Ishikawa (cell line): ENCODE results near the gene KIAA1217.

ENCODE experiments used
- CEBPB ChIP-seq: IDR thresholded peaks from 2 replicates; pipeline ENCODE4 v1.6.1; 2012
- NFIC ChIP-seq: IDR thresholded peaks from 2 replicates; pipeline ENCODE4 v1.6.1; 2012
- TF ChIP-seq, protein P1 (sequence below): IDR thresholded peaks from 2 replicates; pipeline ENCODE4 v1.6.1; 2012

DNA sequence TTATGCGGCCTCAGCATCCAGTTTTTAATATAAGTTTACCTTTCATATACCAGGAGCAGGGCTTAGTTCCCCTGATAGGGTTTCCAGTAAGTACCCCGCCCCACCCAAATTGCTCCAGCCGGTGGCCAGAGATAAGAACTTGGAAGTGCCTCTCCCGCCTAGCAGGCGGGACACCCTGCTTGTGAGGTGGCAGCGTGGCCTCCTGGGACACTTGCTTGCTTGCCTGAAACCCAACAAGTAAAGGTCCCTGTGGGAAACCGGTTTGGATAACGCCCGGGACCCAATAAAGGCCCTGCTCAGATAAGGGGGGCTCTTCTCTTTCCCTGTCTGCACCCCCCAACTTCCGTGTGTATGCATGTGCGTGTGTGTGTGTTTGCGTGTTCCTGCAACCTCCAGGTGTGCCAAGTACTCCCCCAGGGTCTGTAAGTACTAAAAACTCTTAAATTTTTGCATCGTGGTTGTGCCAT is 360.4 kb downstream of the KIAA1217 start:
- TF ChIP-seq CEBPB (no peak), NFIC (no peak)
- TF ChIP-seq, protein P1, sequence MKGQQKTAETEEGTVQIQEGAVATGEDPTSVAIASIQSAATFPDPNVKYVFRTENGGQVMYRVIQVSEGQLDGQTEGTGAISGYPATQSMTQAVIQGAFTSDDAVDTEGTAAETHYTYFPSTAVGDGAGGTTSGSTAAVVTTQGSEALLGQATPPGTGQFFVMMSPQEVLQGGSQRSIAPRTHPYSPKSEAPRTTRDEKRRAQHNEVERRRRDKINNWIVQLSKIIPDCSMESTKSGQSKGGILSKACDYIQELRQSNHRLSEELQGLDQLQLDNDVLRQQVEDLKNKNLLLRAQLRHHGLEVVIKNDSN, result no peak
